Neuronal stem cell (in vitro differentiated cells): ENCODE measurements around the gene RTTN.

Experiments used
- DNase-seq: peaks from one replicate; pipeline ENCODE4 v3.0.0-alpha.2; 2013; ENCODE audit warnings: low spot score
- H2AFZ ChIP-seq: one replicate; pipeline ENCODE4 v1.6.1; 2013; ENCODE audit warnings: mild to moderate bottlenecking, low read length, inconsistent platforms
- H2AK5ac ChIP-seq: 2 replicates; pipeline ENCODE4 v1.6.1; 2013; ENCODE audit warnings: low read depth, mild to moderate bottlenecking, inconsistent platforms, low read length, moderate library complexity, mixed read lengths
- H2BK120ac ChIP-seq: 2 replicates; pipeline ENCODE4 v1.6.1; 2013; ENCODE audit warnings: low read depth, mild to moderate bottlenecking, inconsistent platforms, low read length, moderate library complexity, mixed read lengths
- H2BK12ac ChIP-seq: one replicate; pipeline ENCODE4 v1.6.1; 2013; ENCODE audit warnings: low read length, inconsistent platforms
- H2BK15ac ChIP-seq: 2 replicates; pipeline ENCODE4 v1.6.1; 2013; ENCODE audit warnings: mild to moderate bottlenecking, low read length, inconsistent platforms, mixed read lengths
- H2BK5ac ChIP-seq: one replicate; pipeline ENCODE4 v1.6.1; 2013; ENCODE audit warnings: inconsistent platforms, mild to moderate bottlenecking, low read length, moderate library complexity
- H3K14ac ChIP-seq: one replicate; pipeline ENCODE4 v1.6.1; 2013; ENCODE audit warnings: low read length, inconsistent platforms
- H3K18ac ChIP-seq: 2 replicates; pipeline ENCODE4 v1.6.1; 2013; ENCODE audit warnings: low read length, inconsistent platforms
- H3K23ac ChIP-seq: 2 replicates; pipeline ENCODE4 v1.6.1; 2013; ENCODE audit warnings: low read depth, mild to moderate bottlenecking, mixed read lengths, low read length, inconsistent platforms; ENCODE audit not compliant: poor library complexity
- H3K27ac ChIP-seq: replicated peaks from 3 replicates; pipeline ENCODE4 v1.5.1; 2013; ENCODE audit warnings: low read length, inconsistent platforms
- H3K27me3 ChIP-seq, 3 experiments: 2 replicates each; pipeline ENCODE4 v1.6.1; 2013; ENCODE audit warnings: low read length in 3 of 3, mild to moderate bottlenecking in 2 of 3, inconsistent platforms in 1 of 3, low read depth in 1 of 3, mixed read lengths in 1 of 3, moderate library complexity in 1 of 3; ENCODE audit not compliant: control insufficient read depth in 3 of 3, insufficient read depth in 3 of 3
- H3K36me3 ChIP-seq, 2 donors: replicated peaks in 1 of 2; 2 replicates each; pipeline ENCODE4 v1.6.1; 2013; ENCODE audit warnings: low read length in 2 of 2; ENCODE audit not compliant: control insufficient read depth in 2 of 2, insufficient read depth in 2 of 2
- H3K4ac ChIP-seq: 2 replicates; pipeline ENCODE4 v1.6.1; 2013; ENCODE audit warnings: inconsistent platforms, mild to moderate bottlenecking, low read length, moderate library complexity
- H3K4me1 ChIP-seq, 2 donors: 1 replicate in 1 of 2; 2 replicates in 1 of 2; pipeline ENCODE4 v1.6.1; 2013; ENCODE audit warnings: low read length in 2 of 2, low read depth in 1 of 2; ENCODE audit not compliant: control insufficient read depth in 2 of 2, insufficient read depth in 1 of 2
- H3K4me2 ChIP-seq: one replicate; pipeline ENCODE4 v1.6.1; 2013; ENCODE audit warnings: mild to moderate bottlenecking, low read length, inconsistent platforms; ENCODE audit not compliant: insufficient read depth, poor library complexity, severe bottlenecking
- H3K4me3 ChIP-seq, 2 donors: 2 replicates each; pipeline ENCODE4 v1.5.1; 2013; ENCODE audit warnings: low read length in 2 of 2, mild to moderate bottlenecking in 2 of 2, inconsistent platforms in 1 of 2, moderate library complexity in 1 of 2
- H3K79me1 ChIP-seq: one replicate; pipeline ENCODE4 v1.6.1; 2013; ENCODE audit warnings: low read depth, mild to moderate bottlenecking, inconsistent platforms, low read length, moderate library complexity
- H3K9ac ChIP-seq: one replicate; pipeline ENCODE4 v1.6.1; 2013; ENCODE audit warnings: mild to moderate bottlenecking, low read depth, low read length, inconsistent platforms; ENCODE audit not compliant: poor library complexity
- H3K9me3 ChIP-seq, 2 donors: replicated peaks in 1 of 2; 2 replicates each; pipeline versions ENCODE3 to v1.6.1; 2013; ENCODE audit warnings: low read length in 2 of 2, mild to moderate bottlenecking in 2 of 2, inconsistent platforms in 1 of 2, low read depth in 1 of 2, mixed read lengths in 1 of 2, moderate library complexity in 1 of 2; ENCODE audit not compliant: control insufficient read depth in 2 of 2, insufficient read depth in 1 of 2
- H4K8ac ChIP-seq: one replicate; pipeline ENCODE4 v1.6.1; 2013; ENCODE audit warnings: low read depth, mild to moderate bottlenecking, inconsistent platforms, low read length, moderate library complexity
- H4K91ac ChIP-seq: one replicate; pipeline ENCODE4 v1.6.1; 2013; ENCODE audit warnings: low read length, low read depth, mild to moderate bottlenecking, inconsistent platforms; ENCODE audit not compliant: poor library complexity
- WGBS, 2 donors: extraction: QIAGEN DNeasy Blood & Tissue Kit; methylation state at CpG; one replicate each; pipeline ENCODE4 v1.1.7; 2013; ENCODE audit warnings: missing lambda C conversion rate in 2 of 2, mixed read lengths in 1 of 2; ENCODE audit not compliant: insufficient read length in 2 of 2, insufficient replicate concordance in 1 of 2; ENCODE audit errors: extremely low coverage in 2 of 2; 5-methylcytosine and 5-hydroxymethylcytosine counted together

Gene RTTN

GRCh38 chr18:70188113-70188512 is 17.4 kb downstream of the RTTN start:
- H2BK12ac ChIP-seq = no peak overlapping the region
- H3K36me3 ChIP-seq = peaks cover 8 to 90% of the 10 kb centered on the region in 2 donors
- H2BK5ac ChIP-seq = no peak overlapping the region
- H4K8ac ChIP-seq = no peak overlapping the region
- H2AK5ac ChIP-seq = no peak overlapping the region
- DNase-seq = no peak
- no peak overlapping the region for H3K4me2 ChIP-seq
- H2BK15ac ChIP-seq = no peak overlapping the region
- H3K27ac ChIP-seq = no peak overlapping the region
- no peak overlapping the region for H2BK120ac ChIP-seq
- no peaks in the 10 kb centered on the region for H3K4me1 ChIP-seq
- H3K23ac ChIP-seq = no peak overlapping the region
- peaks cover 0 to 11% of the 10 kb centered on the region in 2 donors for H3K9me3 ChIP-seq
- H3K9ac ChIP-seq = no peak overlapping the region
- H4K91ac ChIP-seq = no peak overlapping the region
- H3K4me3 ChIP-seq = no peak overlapping the region
- no peaks in the 10 kb centered on the region for H3K27me3 ChIP-seq
- no peak overlapping the region for H2AFZ ChIP-seq
- peaks cover under 1% of the 10 kb centered on the region for H3K79me1 ChIP-seq
- no peak overlapping the region for H3K4ac ChIP-seq
- no peak overlapping the region for H3K18ac ChIP-seq
- no peak overlapping the region for H3K14ac ChIP-seq

DNA sequence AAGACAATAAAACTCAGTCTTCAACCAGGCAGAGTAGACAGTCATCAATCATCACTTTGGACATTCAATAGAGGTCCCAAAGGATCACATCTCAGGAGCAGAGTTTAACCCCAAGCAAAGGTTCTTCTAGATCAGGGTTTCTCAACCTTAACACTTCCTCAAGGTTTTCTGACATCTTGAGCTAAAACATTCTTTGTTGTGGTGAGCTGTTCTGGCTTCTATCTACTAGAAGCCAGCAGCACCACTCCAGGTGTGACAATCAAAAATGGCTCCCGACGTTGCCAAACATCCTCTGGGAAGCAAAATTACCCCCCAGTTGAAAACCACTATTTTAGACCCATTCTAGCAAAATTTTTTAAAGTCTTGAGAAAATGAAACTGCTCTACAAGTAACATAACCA is 22.0 kb downstream of the RTTN start:
- H3K4me2 ChIP-seq = no peak overlapping the region
- H2AK5ac ChIP-seq = no peak overlapping the region
- H2BK5ac ChIP-seq = no peak overlapping the region
- no peak for DNase-seq
- H3K9ac ChIP-seq = no peak overlapping the region
- H3K23ac ChIP-seq = no peak overlapping the region
- no peak overlapping the region for H3K4ac ChIP-seq
- H2AFZ ChIP-seq = no peak overlapping the region
- H3K36me3 ChIP-seq = peaks cover 7 to 64% of the 10 kb centered on the region in 2 donors
- no peak overlapping the region for H2BK15ac ChIP-seq
- no peak overlapping the region for H3K4me3 ChIP-seq
- no peaks in the 10 kb centered on the region for H3K79me1 ChIP-seq
- no peak overlapping the region for H2BK120ac ChIP-seq
- no peaks in the 10 kb centered on the region for H3K27me3 ChIP-seq
- no peak overlapping the region for H4K91ac ChIP-seq
- H3K4me1 ChIP-seq = peaks cover 0 to 2% of the 10 kb centered on the region in 2 donors
- no peak overlapping the region for H3K27ac ChIP-seq
- no CpG with 5 or more reads among the region's 2 CpGs for WGBS, 2 donors
- H4K8ac ChIP-seq = no peak overlapping the region
- peaks cover 0 to 11% of the 10 kb centered on the region in 2 donors for H3K9me3 ChIP-seq
- H3K14ac ChIP-seq = no peak overlapping the region
- H3K18ac ChIP-seq = no peak overlapping the region
- H2BK12ac ChIP-seq = no peak overlapping the region

GRCh38 chr18:70182548-70182947 is 22.9 kb downstream of the RTTN start:
- no peak overlapping the region for H3K4ac ChIP-seq
- peaks cover 0 to 2% of the 10 kb centered on the region in 2 donors for H3K4me1 ChIP-seq
- H3K4me3 ChIP-seq = no peak overlapping the region
- H3K27me3 ChIP-seq = no peaks in the 10 kb centered on the region
- peaks cover 0 to 11% of the 10 kb centered on the region in 2 donors for H3K9me3 ChIP-seq
- peaks cover 7 to 63% of the 10 kb centered on the region in 2 donors for H3K36me3 ChIP-seq
- no peak overlapping the region for H2BK12ac ChIP-seq
- H2BK15ac ChIP-seq = no peak overlapping the region
- no peak overlapping the region for H2BK5ac ChIP-seq
- no peak overlapping the region for H3K27ac ChIP-seq
- no peak overlapping the region for H2AK5ac ChIP-seq
- no peak overlapping the region for H3K9ac ChIP-seq
- H3K79me1 ChIP-seq = no peaks in the 10 kb centered on the region
- H4K8ac ChIP-seq = no peak overlapping the region
- no peak overlapping the region for H2BK120ac ChIP-seq
- no peak overlapping the region for H3K23ac ChIP-seq
- H4K91ac ChIP-seq = no peak overlapping the region
- no peak overlapping the region for H3K4me2 ChIP-seq
- H3K18ac ChIP-seq = no peak overlapping the region
- H2AFZ ChIP-seq = no peak overlapping the region
- no peak overlapping the region for H3K14ac ChIP-seq
- no peak for DNase-seq

GRCh38 chr18:70181725-70182124 is 23.8 kb downstream of the RTTN start:
- H2BK15ac ChIP-seq = no peak overlapping the region
- H2AFZ ChIP-seq = no peak overlapping the region
- H4K8ac ChIP-seq = no peak overlapping the region
- H3K4me2 ChIP-seq = no peak overlapping the region
- peaks cover 0 to 2% of the 10 kb centered on the region in 2 donors for H3K4me1 ChIP-seq
- peaks cover 7 to 60% of the 10 kb centered on the region in 2 donors for H3K36me3 ChIP-seq
- H2BK120ac ChIP-seq = no peak overlapping the region
- no peak overlapping the region for H2BK5ac ChIP-seq
- no peak overlapping the region for H4K91ac ChIP-seq
- H2BK12ac ChIP-seq = no peak overlapping the region
- no peak for DNase-seq
- H3K14ac ChIP-seq = no peak overlapping the region
- H3K18ac ChIP-seq = no peak overlapping the region
- H3K4ac ChIP-seq = no peak overlapping the region
- no peak overlapping the region for H3K9ac ChIP-seq
- no peak overlapping the region for H3K4me3 ChIP-seq
- H3K79me1 ChIP-seq = no peaks in the 10 kb centered on the region
- H3K27ac ChIP-seq = no peak overlapping the region
- H2AK5ac ChIP-seq = no peak overlapping the region
- H3K27me3 ChIP-seq = no peaks in the 10 kb centered on the region
- no peak overlapping the region for H3K23ac ChIP-seq
- peaks cover 0 to 7% of the 10 kb centered on the region in 2 donors for H3K9me3 ChIP-seq
